ENCODE data around the gene GARIN6.

GRCh38 chr12:99680276-99680675 is 32.7 kb downstream of the GARIN6 start:
- TF ChIP-seq CTCF (IDR thresholded peaks at IDR 0.05) = no peak
- no peak for TF ChIP-seq POLR2A (IDR thresholded peaks at IDR 0.05)

Data from esophagus squamous epithelium (tissue), 4 donors.